Esophagus squamous epithelium (tissue), 5 donors: Measurements from ENCODE around the gene COX7C. TPM values are rescaled to one million over a fixed set of nuclear protein-coding genes. Genes with fewer than 3 reads are reported as not detected.

Experiments
- DNase-seq: peaks from one replicate; lab custom pipeline; 2025; lab: John Stamatoyannopoulos, UW
- H3K27ac ChIP-seq, 4 donors: fragments of 200-600 bp; sonication (generic); one replicate each; pipeline ENCODE4 v1.5.1; 2016 to 2019; ENCODE audit warnings: mild to moderate bottlenecking in 1 of 4
- H3K27me3 ChIP-seq, 4 donors: fragments of 200-600 bp; sonication (generic); 1 replicate in 3 of 4; 2 replicates in 1 of 4; pipeline versions ENCODE4 v1.5.1 to v1.6.0; 2017 to 2021; ENCODE audit warnings: antibody characterized with exemption in 1 of 4
- H3K36me3 ChIP-seq, 3 donors: fragments of 200-600 bp; sonication (generic); one replicate each; pipeline ENCODE4 v1.5.1; 2016 to 2019
- H3K4me1 ChIP-seq, 3 donors: fragments of 200-600 bp; sonication (generic); one replicate each; pipeline ENCODE4 v1.5.1; 2017 to 2019
- H3K4me3 ChIP-seq, 4 donors: fragments of 200-600 bp; sonication (generic); 1 replicate in 3 of 4; 2 replicates in 1 of 4; pipeline ENCODE4 v1.5.1; 2016 to 2019; ENCODE audit warnings: mild to moderate bottlenecking in 2 of 4, moderate library complexity in 1 of 4
- H3K9me3 ChIP-seq, 3 donors: fragments of 200-600 bp; sonication (generic); one replicate each; pipeline ENCODE4 v1.5.1; 2016 to 2019
- POLR2A ChIP-seq, 4 donors: fragments of 450-650 bp; IDR thresholded peaks; one replicate each; pipeline ENCODE4 v1.6.1; 2017; ENCODE audit warnings: antibody characterized with exemption in 4 of 4, mild to moderate bottlenecking in 4 of 4, moderate library complexity in 3 of 4
- WGBS, 2 donors: methylation state at CpG; one replicate each; pipeline ENCODE4 v1.1.5; 2018; 5-methylcytosine and 5-hydroxymethylcytosine counted together
- intact Hi-C: fragments of 100-400 bp; cut with DNase I; formaldehyde crosslinking; loops from one replicate; pipeline ENCODE4 v1.15.0; 2022
- total RNA-seq, 4 donors: library from RNA; depleted of rRNA; stranded (reverse); fragments of >200 nt; gene quantifications; one replicate each; pipeline ENCODE4 v1.1.0, GENCODE V29; 2016
- TF ChIP-seq, protein P1 (sequence below), 6 experiments: fragments of 450-650 bp in 4 of 6; fragments of 200-600 bp in 2 of 6; sonication (generic) in 2 of 6; IDR thresholded peaks; one replicate each; pipeline ENCODE4 v1.5.1; 2016 to 2019; ENCODE audit warnings: antibody characterized with exemption in 6 of 6, mild to moderate bottlenecking in 4 of 6, moderate library complexity in 4 of 6
- donor health status: DM: yes; HTN: yes; CAD: no.

Gene COX7C
- total RNA-seq, 4 donors from 2014 or later = 508 to 639 (median 545) TPM

DNA sequence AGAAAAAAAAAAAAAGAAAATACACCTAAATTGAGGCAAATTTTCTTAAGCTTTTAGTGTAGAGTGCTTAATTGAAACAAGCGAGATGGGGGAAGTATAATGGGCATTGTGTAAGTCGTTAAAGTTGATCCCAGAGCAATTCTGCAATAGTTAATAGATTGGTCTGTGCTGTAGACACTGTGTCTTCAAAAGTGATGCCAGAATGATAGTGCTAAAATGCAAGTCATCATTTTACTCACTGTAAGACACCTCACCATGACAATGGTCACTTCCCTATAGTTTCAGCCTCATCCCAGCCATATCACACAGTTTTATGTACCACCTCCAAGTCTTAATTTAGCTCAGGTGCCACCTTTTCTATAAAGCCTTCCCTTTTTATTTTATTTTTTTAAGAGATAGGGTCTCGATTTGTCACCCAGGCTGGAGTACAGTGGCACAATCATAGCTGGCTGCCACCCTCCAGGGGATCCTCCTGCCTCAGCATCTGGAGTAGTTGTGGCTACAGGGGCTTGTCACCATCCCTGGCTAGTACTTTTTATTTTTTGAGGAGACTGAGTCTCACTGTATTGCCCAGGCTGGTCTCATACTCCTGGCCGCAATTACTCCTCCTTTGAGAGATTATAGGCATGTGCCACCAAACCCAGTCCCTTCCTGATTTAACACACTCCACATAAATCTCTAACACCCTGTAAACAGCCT, 6.2 kb downstream of the COX7C start:
- 90% methylated on average over 4 of the region's 4 CpGs for WGBS, 2 donors
- intact Hi-C loops = no loop called here
- H3K4me3 ChIP-seq = no peak overlapping the region
- peaks cover 0 to 4% (median 0%) of the 10 kb centered on the region in 4 donors for H3K27me3 ChIP-seq
- no peak for DNase-seq
- H3K27ac ChIP-seq = no peak overlapping the region
- no peak for TF ChIP-seq POLR2A (IDR thresholded peaks at IDR 0.05)
- TF ChIP-seq, protein P1, sequence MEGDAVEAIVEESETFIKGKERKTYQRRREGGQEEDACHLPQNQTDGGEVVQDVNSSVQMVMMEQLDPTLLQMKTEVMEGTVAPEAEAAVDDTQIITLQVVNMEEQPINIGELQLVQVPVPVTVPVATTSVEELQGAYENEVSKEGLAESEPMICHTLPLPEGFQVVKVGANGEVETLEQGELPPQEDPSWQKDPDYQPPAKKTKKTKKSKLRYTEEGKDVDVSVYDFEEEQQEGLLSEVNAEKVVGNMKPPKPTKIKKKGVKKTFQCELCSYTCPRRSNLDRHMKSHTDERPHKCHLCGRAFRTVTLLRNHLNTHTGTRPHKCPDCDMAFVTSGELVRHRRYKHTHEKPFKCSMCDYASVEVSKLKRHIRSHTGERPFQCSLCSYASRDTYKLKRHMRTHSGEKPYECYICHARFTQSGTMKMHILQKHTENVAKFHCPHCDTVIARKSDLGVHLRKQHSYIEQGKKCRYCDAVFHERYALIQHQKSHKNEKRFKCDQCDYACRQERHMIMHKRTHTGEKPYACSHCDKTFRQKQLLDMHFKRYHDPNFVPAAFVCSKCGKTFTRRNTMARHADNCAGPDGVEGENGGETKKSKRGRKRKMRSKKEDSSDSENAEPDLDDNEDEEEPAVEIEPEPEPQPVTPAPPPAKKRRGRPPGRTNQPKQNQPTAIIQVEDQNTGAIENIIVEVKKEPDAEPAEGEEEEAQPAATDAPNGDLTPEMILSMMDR (IDR thresholded peaks at IDR 0.05) = no peak
- no peaks in the 10 kb centered on the region for H3K9me3 ChIP-seq
- peaks cover 0 to 12% (median under 1%) of the 10 kb centered on the region in 3 donors for H3K4me1 ChIP-seq
- H3K36me3 ChIP-seq = peaks cover 4 to 35% (median 9%) of the 10 kb centered on the region in 3 donors

DNA sequence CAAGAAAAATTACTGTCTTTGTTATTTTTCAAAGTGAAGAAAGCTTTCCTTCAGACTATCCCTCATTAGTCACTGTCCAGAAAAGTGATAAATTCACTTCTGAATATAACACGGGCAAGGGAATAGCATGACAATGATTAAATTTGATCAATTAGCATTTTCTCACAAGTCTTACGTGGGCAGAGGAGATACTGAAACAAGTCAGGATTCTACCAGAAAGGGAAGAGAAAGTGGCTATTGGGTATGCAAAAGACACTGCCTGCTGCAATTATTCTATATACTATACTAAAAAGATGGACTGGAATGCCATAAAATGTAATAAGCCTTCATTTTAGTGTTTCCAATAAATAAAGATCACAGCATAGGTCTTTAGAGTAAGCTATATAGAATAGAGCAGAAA, 7.4 kb downstream of the COX7C start:
- DNase-seq = no peak
- no peak overlapping the region for H3K4me3 ChIP-seq
- H3K4me1 ChIP-seq = peaks cover 0 to under 1% (median 0%) of the 10 kb centered on the region in 3 donors
- H3K36me3 ChIP-seq = peaks cover 4 to 26% (median 9%) of the 10 kb centered on the region in 3 donors
- WGBS, 2 donors = 56 to 68% methylated on average over 2 of the region's 2 CpGs
- H3K9me3 ChIP-seq = no peaks in the 10 kb centered on the region
- peaks cover 0 to 4% (median 0%) of the 10 kb centered on the region in 4 donors for H3K27me3 ChIP-seq
- no peak for TF ChIP-seq POLR2A (IDR thresholded peaks at IDR 0.05)
- TF ChIP-seq, protein P1 (IDR thresholded peaks at IDR 0.05) = no peak
- H3K27ac ChIP-seq = no peak overlapping the region
- intact Hi-C loops = no loop called here

DNA sequence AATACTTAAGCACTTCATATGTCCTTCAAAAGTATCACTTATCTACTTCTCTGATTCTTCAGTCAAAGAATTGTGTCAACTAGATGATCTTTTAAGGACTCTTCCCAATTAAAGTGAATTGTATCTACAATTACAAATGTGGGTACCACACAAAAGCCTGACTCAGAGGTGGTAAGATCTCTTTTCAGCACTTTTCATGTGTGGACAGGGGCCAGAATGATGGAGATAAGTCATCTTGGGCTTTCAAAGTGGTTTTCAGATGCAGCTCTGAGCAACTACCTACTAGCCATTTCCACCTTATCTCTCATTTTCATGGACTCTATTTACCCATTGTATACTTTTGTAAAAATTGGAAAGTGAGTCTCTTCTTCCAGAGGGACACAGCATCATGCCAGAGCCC, 8.4 kb downstream of the COX7C start:
- H3K36me3 ChIP-seq = peaks cover 4 to 16% (median 8%) of the 10 kb centered on the region in 3 donors
- no peak for TF ChIP-seq POLR2A (IDR thresholded peaks at IDR 0.05)
- TF ChIP-seq, protein P1 (IDR thresholded peaks at IDR 0.05) = no peak
- peaks cover 0 to 4% (median 0%) of the 10 kb centered on the region in 4 donors for H3K27me3 ChIP-seq
- no peak overlapping the region for H3K4me3 ChIP-seq
- no peaks in the 10 kb centered on the region for H3K9me3 ChIP-seq
- DNase-seq = no peak
- intact Hi-C loops = no loop called here
- H3K4me1 ChIP-seq = no peaks in the 10 kb centered on the region
- no peak overlapping the region for H3K27ac ChIP-seq

DNA sequence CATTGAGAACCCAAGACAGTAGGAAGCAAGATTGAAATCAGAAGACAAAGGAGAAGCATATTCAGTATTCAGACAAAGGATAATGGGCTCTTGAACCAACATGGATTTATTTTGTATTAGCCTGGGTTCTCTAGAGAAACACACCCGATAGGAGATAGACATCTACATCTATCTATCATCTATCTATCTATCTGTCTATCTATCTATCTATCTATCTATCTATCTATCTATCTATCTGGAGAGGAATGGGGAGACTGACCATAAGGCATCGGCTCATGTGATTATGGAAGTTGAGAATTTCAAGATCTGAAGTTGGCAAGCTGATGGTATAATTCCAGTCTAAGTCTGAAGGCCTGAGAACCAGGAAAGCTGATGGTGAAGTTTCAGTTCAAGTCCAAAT, 13.4 kb downstream of the COX7C start:
- WGBS, 2 donors = 90 to 92% methylated on average over 2 of the region's 2 CpGs
- H3K4me3 ChIP-seq = no peak overlapping the region
- intact Hi-C loops = no loop called here
- no peaks in the 10 kb centered on the region for H3K9me3 ChIP-seq
- H3K36me3 ChIP-seq = no peaks in the 10 kb centered on the region
- no peak for DNase-seq
- TF ChIP-seq, protein P1 (IDR thresholded peaks at IDR 0.05) = no peak
- no peak for TF ChIP-seq POLR2A (IDR thresholded peaks at IDR 0.05)
- no peaks in the 10 kb centered on the region for H3K4me1 ChIP-seq
- H3K27ac ChIP-seq = no peak overlapping the region
- peaks cover 0 to 4% (median 0%) of the 10 kb centered on the region in 4 donors for H3K27me3 ChIP-seq

DNA sequence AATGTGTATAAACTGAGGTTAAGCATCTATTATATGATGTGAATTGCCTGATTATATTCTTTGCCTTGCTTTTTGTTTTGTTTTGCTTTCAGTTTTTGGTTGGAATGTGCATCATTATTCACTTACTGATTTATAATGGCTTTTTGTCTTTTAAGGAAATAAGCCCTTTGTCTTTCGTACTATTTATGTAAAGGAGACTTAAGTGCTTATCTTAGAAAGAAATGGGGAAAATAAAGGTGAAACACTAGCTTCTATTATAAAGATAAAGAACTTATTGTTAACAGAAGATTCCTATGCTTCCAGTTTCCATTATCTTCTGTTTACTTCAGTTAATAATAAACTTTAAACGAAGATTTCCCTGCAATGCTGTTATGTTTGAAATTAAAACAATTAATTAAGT, 23.3 kb downstream of the COX7C start:
- no peaks in the 10 kb centered on the region for H3K36me3 ChIP-seq
- 3 to 13% methylated on average over 2 of the region's 2 CpGs for WGBS, 2 donors
- no peaks in the 10 kb centered on the region for H3K9me3 ChIP-seq
- H3K27me3 ChIP-seq = no peaks in the 10 kb centered on the region
- no peak for DNase-seq
- intact Hi-C loops = no loop called here
- no peak overlapping the region for H3K27ac ChIP-seq
- TF ChIP-seq, protein P1 (IDR thresholded peaks at IDR 0.05) = no peak
- no peak overlapping the region for H3K4me3 ChIP-seq
- H3K4me1 ChIP-seq = no peaks in the 10 kb centered on the region
